HG03378 (cell line): ENCODE results near the gene SLC30A7.

Experiments
- ATAC-seq: cut with Tn5 transposase; IDR thresholded peaks from one replicate; pipeline ENCODE4 v1.9.1; 2021; ENCODE audit warnings: mild to moderate bottlenecking, moderate library complexity; ENCODE audit not compliant: unreplicated experiment

Gene SLC30A7

GRCh38 chr1:101022294-101022693, 126.4 kb downstream of the SLC30A7 start:
- ATAC-seq = no peak

GRCh38 chr1:101025283-101025656, 129.4 kb downstream of the SLC30A7 start:
- peak; percentile 24 for ATAC-seq

DNA sequence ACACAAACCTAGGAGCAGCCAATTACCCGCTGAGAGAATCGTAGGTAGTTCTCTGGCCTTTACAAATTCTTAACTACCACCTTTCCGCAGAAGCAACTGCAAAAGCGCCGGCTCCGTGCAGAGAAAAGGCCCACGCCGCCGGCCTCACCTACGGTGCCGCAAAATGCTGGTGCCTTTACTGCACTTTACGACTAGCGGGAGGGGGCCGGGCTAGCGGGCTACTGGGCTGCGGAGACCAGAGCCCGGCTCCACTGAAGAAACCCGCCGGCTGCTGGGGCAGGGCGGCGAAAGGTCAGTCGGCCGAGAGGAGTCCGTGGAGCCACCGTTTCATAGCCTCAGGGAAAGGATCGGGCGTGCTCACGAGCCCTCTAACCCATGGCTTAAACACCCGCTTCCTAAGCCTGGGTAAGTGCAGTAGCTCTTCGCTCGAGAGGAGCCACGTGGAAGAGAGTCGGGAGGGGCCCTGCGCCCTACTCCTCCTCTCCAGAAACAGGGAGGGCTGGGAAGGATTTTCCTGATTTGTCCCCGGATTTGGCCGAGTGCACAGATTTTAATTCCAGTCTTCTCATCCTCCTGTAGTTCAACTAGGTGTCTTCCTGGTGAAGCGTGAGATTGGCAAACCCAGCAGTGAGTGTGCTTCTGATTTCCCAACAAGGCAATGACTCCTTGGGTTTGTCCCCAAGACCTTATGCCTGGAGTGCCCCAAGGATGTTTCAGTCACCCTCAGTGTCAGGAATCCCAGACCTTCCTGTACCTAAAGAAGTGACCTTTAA, 130.0 kb downstream of the SLC30A7 start, which contains the start of gene DPH5:
Gene DPH5 (minus strand): TSS at position 128 of the 773 bp plus-strand sequence. CDS start 341 bp downstream, outside the sequence.
- peak; percentile 76 for ATAC-seq

- no peak for ATAC-seq
These were observed 130.5 kb downstream of the SLC30A7 start for GRCh38 chr1:101026430-101026788.

DNA sequence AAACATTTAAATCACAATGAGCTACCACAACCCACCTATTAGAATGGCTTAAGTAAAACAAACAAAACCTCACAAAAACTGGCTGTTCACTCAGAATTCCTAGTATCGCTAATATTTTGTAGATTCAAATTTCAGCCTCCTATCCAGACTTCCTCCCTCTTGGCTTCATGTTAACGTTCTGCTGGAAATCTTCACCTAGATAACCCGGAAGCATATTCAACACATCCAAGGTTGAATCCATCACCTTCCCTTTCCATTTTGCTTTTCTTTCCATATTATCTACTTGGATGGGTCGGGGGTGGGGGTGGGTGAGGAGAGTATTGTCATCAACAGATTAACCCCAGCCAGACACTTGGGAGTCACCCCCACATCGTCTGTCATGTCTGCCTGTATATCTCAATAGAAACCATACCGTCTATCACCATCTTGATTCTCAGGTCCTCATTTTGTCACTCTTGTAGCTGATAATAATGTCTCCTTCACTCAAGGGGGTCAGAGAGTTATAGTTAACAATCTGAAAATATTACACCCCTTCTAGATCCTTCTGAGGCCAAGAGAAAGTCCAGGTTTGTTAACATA, 131.4 kb downstream of the SLC30A7 start:
- ATAC-seq = no peak

GRCh38 chr1:101028466-101028865, 132.6 kb downstream of the SLC30A7 start:
- no peak for ATAC-seq

- ATAC-seq = no peak
These were observed 133.3 kb downstream of the SLC30A7 start for GRCh38 chr1:101029184-101029583.

DNA sequence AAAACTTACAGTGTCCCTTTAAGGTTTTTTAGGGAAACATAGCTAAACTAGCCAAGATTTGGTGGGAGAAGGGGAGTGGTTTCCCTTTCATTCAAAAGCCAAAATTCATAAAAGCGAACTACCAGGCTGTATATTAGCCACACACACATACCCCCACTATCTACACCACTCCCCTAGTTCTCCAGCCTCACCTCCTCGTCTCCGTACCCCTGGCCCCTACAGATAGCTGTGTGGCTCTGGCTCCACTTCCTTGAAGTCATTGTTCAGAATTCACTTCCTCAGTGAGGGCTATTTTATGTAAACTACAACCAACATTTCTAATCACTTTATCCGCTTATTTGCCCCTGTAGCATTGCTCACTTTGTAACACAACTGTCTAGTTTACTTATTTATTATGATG, 135.0 kb downstream of the SLC30A7 start:
- ATAC-seq = no peak
